Breast epithelium (tissue), 4 donors: Measurements from ENCODE around the gene CABP4. TPM values are rescaled to one million over a fixed set of nuclear protein-coding genes. Genes with fewer than 3 reads are reported as not detected.

Experiments used
- DNase-seq, 2 donors: peaks; one replicate each; pipeline ENCODE4 v3.0.0-alpha.2; 2019; ENCODE audit warnings: low spot score in 2 of 2
- H3K27ac ChIP-seq, 2 donors: fragments of 200-600 bp; sonication (generic) in 1 of 2; one replicate each; pipeline ENCODE4 v1.5.1; 2016 to 2019; ENCODE audit warnings: mild to moderate bottlenecking in 1 of 2
- H3K27me3 ChIP-seq, 2 donors: fragments of 200-600 bp; sonication (generic) in 1 of 2; one replicate each; pipeline versions ENCODE4 v1.5.1 to v1.6.0; 2017 to 2019; ENCODE audit warnings: control low read depth in 1 of 2, mild to moderate bottlenecking in 1 of 2
- H3K36me3 ChIP-seq: fragments of 200-600 bp; one replicate; pipeline ENCODE4 v1.5.1; 2019
- H3K4me1 ChIP-seq, 2 donors: fragments of 200-600 bp; sonication (generic); one replicate each; pipeline ENCODE4 v1.5.1; 2016 to 2019; ENCODE audit warnings: control low read depth in 1 of 2
- H3K4me3 ChIP-seq, 3 donors: fragments of 200-600 bp; sonication (generic); 1 replicate in 2 of 3; 2 replicates in 1 of 3; pipeline ENCODE4 v1.5.1; 2016 to 2019; ENCODE audit warnings: mild to moderate bottlenecking in 3 of 3, moderate library complexity in 2 of 3
- H3K9me3 ChIP-seq, 2 donors: fragments of 200-600 bp; sonication (generic) in 1 of 2; one replicate each; pipeline ENCODE4 v1.5.1; 2016 to 2019; ENCODE audit warnings: control low read depth in 1 of 2
- CTCF ChIP-seq, 3 donors: fragments of 450-650 bp; IDR thresholded peaks; one replicate each; pipeline ENCODE4 v1.5.1; 2016 to 2017; ENCODE audit warnings: antibody characterized with exemption in 3 of 3, mild to moderate bottlenecking in 3 of 3, moderate library complexity in 3 of 3
- POLR2A ChIP-seq: fragments of 450-650 bp; IDR thresholded peaks from one replicate; pipeline ENCODE4 v1.6.1; 2016; ENCODE audit warnings: antibody characterized with exemption, mild to moderate bottlenecking, moderate library complexity
- POLR2AphosphoS5 ChIP-seq, 3 donors: sonication (generic); formaldehyde crosslinking; IDR thresholded peaks; one replicate each; pipeline ENCODE4 v1.6.1; 2017; ENCODE audit warnings: antibody characterized with exemption in 3 of 3
- intact Hi-C: fragments of 100-400 bp; cut with DNase I; formaldehyde crosslinking; loops from one replicate; pipeline ENCODE4 v1.15.1; 2023; ENCODE audit warnings: low total_unique reads
- total RNA-seq, 3 donors: library from RNA; depleted of rRNA; stranded (reverse); fragments of >200 nt; gene quantifications; one replicate each; pipeline ENCODE4 v1.1.0, GENCODE V29; 2016

Gene CABP4
- total RNA-seq, 3 donors from 2014 or later, result 3.5 to 10.7 (median 3.9) TPM

GRCh38 chr11:67429038-67429668 lies 26.0 kb upstream of the CABP4 start:
- Histone ChIP-seq H3K27me3 (no peaks in the 10 kb centered on the region), H3K9me3 (no peaks in the 10 kb centered on the region), H3K4me1 (peaks cover 0 to 12% of the 10 kb centered on the region in 2 donors), H3K4me3 (peak overlapping the region; percentile 76 to 98 (median 89)), H3K27ac (peak overlapping the region; percentile 94 to 95), H3K36me3 (no peaks in the 10 kb centered on the region)
- intact Hi-C loops, result no loop called here
- no peak for TF ChIP-seq POLR2A
- TF ChIP-seq POLR2AphosphoS5 (IDR thresholded peaks at IDR 0.05), result no peak
- no peak for TF ChIP-seq CTCF (IDR thresholded peaks at IDR 0.05)
- no peak for DNase-seq

DNA sequence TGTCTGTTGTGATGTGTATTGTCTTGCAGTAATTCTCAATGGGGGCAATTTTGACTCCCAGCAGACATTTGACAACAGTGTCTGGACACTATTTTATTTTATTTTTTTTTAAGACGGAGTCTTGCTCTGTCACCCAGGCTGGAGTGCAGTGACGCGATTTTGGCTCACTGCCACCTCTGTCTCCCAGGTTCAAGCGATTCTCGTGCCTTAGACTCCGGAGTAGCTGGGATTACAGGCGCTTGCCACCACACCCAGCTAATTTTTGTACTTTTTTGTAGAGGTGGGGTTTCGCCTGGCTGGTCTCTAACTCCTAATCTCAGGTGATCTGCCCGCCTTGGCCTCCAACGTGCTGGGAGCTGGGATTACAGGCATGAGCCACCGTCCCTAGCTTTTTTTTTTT lies 25.4 kb upstream of the CABP4 start:
- Histone ChIP-seq H3K36me3 (no peaks in the 10 kb centered on the region), H3K9me3 (no peaks in the 10 kb centered on the region), H3K27ac (no peak overlapping the region), H3K4me1 (peaks cover 0 to 12% of the 10 kb centered on the region in 2 donors), H3K27me3 (no peaks in the 10 kb centered on the region), H3K4me3 (peak overlapping the region in 1 of 3 donors; percentile 76)
- TF ChIP-seq POLR2AphosphoS5 (IDR thresholded peaks at IDR 0.05), result no peak
- TF ChIP-seq CTCF (IDR thresholded peaks at IDR 0.05), result no peak
- no peak for TF ChIP-seq POLR2A
- intact Hi-C loops, result no loop called here
- no peak for DNase-seq

DNA sequence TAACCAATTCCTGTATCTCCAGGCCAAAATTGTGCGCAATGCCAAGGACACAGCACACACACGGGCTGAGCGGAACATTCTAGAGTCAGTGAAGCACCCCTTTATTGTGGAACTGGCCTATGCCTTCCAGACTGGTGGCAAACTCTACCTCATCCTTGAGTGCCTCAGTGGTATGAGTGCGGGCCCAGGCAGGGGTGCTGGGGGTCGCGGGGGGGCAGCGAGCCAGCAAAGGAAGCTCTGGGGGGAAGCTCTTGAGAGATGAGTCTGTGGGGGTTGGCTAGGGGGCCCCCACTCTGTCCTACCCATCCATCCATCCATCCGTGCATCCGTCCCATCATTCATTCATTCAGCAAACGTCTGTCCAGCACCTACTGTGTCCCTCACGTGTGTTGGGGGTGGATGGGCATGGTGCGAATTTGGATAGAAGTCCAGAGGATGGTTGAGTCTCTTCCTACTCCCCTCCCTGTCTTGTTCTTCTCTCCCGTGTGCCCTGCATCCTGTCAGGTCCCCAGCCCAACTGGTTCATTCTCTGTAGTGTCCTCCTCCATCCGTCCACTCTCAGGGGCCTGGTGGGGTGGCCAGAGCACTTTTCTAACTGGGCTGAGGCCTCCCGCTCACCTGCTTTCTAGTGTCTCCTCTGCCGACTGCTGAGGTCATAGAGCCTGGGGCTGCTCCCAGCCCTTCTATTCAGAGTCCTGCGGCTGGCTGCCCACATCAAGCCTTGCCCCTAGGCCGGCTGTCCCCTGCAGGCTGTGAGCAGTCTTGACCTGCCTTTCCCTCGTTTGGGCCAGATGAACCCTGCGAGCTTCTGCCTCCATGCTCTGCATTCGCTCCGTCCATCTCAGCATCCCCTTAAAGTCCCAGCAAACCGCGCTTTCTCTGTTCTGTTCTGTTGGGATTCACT lies 23.6 kb upstream of the CABP4 start:
- intact Hi-C loops, result no loop called here
- Histone ChIP-seq H3K27me3 (no peaks in the 10 kb centered on the region), H3K4me1 (peaks cover 0 to 12% of the 10 kb centered on the region in 2 donors), H3K9me3 (no peaks in the 10 kb centered on the region), H3K36me3 (no peaks in the 10 kb centered on the region), H3K27ac (no peak overlapping the region), H3K4me3 (no peak overlapping the region)
- DNase-seq, result no peak
- TF ChIP-seq POLR2A (no peak), POLR2AphosphoS5 (IDR thresholded peaks at IDR 0.05) (no peak), CTCF (IDR thresholded peaks at IDR 0.05) (no peak)

- H3K27me3 ChIP-seq, result no peaks in the 10 kb centered on the region
- H3K9me3 ChIP-seq, result no peaks in the 10 kb centered on the region
- intact Hi-C loops, result no loop called here
- peaks cover 0 to 8% of the 10 kb centered on the region in 2 donors for H3K4me1 ChIP-seq
- no peak overlapping the region for H3K4me3 ChIP-seq
- H3K36me3 ChIP-seq, result no peaks in the 10 kb centered on the region
- no peak for DNase-seq
- TF ChIP-seq POLR2AphosphoS5 (IDR thresholded peaks at IDR 0.05) (no peak), CTCF (IDR thresholded peaks at IDR 0.05) (no peak), POLR2A (no peak)
- no peak overlapping the region for H3K27ac ChIP-seq
Observed at GRCh38 chr11:67432655-67433349, 22.4 kb upstream of the CABP4 start.
